Neuronal stem cell (in vitro differentiated cells): ENCODE results near the gene RLN3.

ENCODE experiments used
- DNase-seq: peaks from one replicate; pipeline ENCODE4 v3.0.0-alpha.2; 2013; ENCODE audit warnings: low spot score
- H2AFZ ChIP-seq: one replicate; pipeline ENCODE4 v1.6.1; 2013; ENCODE audit warnings: mild to moderate bottlenecking, low read length, inconsistent platforms
- H2AK5ac ChIP-seq: 2 replicates; pipeline ENCODE4 v1.6.1; 2013; ENCODE audit warnings: low read depth, mild to moderate bottlenecking, inconsistent platforms, low read length, moderate library complexity, mixed read lengths
- H2BK120ac ChIP-seq: 2 replicates; pipeline ENCODE4 v1.6.1; 2013; ENCODE audit warnings: low read depth, mild to moderate bottlenecking, inconsistent platforms, low read length, moderate library complexity, mixed read lengths
- H2BK12ac ChIP-seq: one replicate; pipeline ENCODE4 v1.6.1; 2013; ENCODE audit warnings: low read length, inconsistent platforms
- H2BK15ac ChIP-seq: 2 replicates; pipeline ENCODE4 v1.6.1; 2013; ENCODE audit warnings: mild to moderate bottlenecking, low read length, inconsistent platforms, mixed read lengths
- H2BK5ac ChIP-seq: one replicate; pipeline ENCODE4 v1.6.1; 2013; ENCODE audit warnings: inconsistent platforms, mild to moderate bottlenecking, low read length, moderate library complexity
- H3K14ac ChIP-seq: one replicate; pipeline ENCODE4 v1.6.1; 2013; ENCODE audit warnings: low read length, inconsistent platforms
- H3K18ac ChIP-seq: 2 replicates; pipeline ENCODE4 v1.6.1; 2013; ENCODE audit warnings: low read length, inconsistent platforms
- H3K23ac ChIP-seq: 2 replicates; pipeline ENCODE4 v1.6.1; 2013; ENCODE audit warnings: low read depth, mild to moderate bottlenecking, mixed read lengths, low read length, inconsistent platforms; ENCODE audit not compliant: poor library complexity
- H3K27ac ChIP-seq: replicated peaks from 3 replicates; pipeline ENCODE4 v1.5.1; 2013; ENCODE audit warnings: low read length, inconsistent platforms
- H3K27me3 ChIP-seq, 3 experiments: 2 replicates each; pipeline ENCODE4 v1.6.1; 2013; ENCODE audit warnings: low read length in 3 of 3, mild to moderate bottlenecking in 2 of 3, inconsistent platforms in 1 of 3, low read depth in 1 of 3, mixed read lengths in 1 of 3, moderate library complexity in 1 of 3; ENCODE audit not compliant: control insufficient read depth in 3 of 3, insufficient read depth in 3 of 3
- H3K36me3 ChIP-seq, 2 donors: replicated peaks in 1 of 2; 2 replicates each; pipeline ENCODE4 v1.6.1; 2013; ENCODE audit warnings: low read length in 2 of 2; ENCODE audit not compliant: control insufficient read depth in 2 of 2, insufficient read depth in 2 of 2
- H3K4ac ChIP-seq: 2 replicates; pipeline ENCODE4 v1.6.1; 2013; ENCODE audit warnings: inconsistent platforms, mild to moderate bottlenecking, low read length, moderate library complexity
- H3K4me1 ChIP-seq, 2 donors: 1 replicate in 1 of 2; 2 replicates in 1 of 2; pipeline ENCODE4 v1.6.1; 2013; ENCODE audit warnings: low read length in 2 of 2, low read depth in 1 of 2; ENCODE audit not compliant: control insufficient read depth in 2 of 2, insufficient read depth in 1 of 2
- H3K4me2 ChIP-seq: one replicate; pipeline ENCODE4 v1.6.1; 2013; ENCODE audit warnings: mild to moderate bottlenecking, low read length, inconsistent platforms; ENCODE audit not compliant: insufficient read depth, poor library complexity, severe bottlenecking
- H3K4me3 ChIP-seq, 2 donors: 2 replicates each; pipeline ENCODE4 v1.5.1; 2013; ENCODE audit warnings: low read length in 2 of 2, mild to moderate bottlenecking in 2 of 2, inconsistent platforms in 1 of 2, moderate library complexity in 1 of 2
- H3K79me1 ChIP-seq: one replicate; pipeline ENCODE4 v1.6.1; 2013; ENCODE audit warnings: low read depth, mild to moderate bottlenecking, inconsistent platforms, low read length, moderate library complexity
- H3K9ac ChIP-seq: one replicate; pipeline ENCODE4 v1.6.1; 2013; ENCODE audit warnings: mild to moderate bottlenecking, low read depth, low read length, inconsistent platforms; ENCODE audit not compliant: poor library complexity
- H3K9me3 ChIP-seq, 2 donors: replicated peaks in 1 of 2; 2 replicates each; pipeline versions ENCODE3 to v1.6.1; 2013; ENCODE audit warnings: low read length in 2 of 2, mild to moderate bottlenecking in 2 of 2, inconsistent platforms in 1 of 2, low read depth in 1 of 2, mixed read lengths in 1 of 2, moderate library complexity in 1 of 2; ENCODE audit not compliant: control insufficient read depth in 2 of 2, insufficient read depth in 1 of 2
- H4K8ac ChIP-seq: one replicate; pipeline ENCODE4 v1.6.1; 2013; ENCODE audit warnings: low read depth, mild to moderate bottlenecking, inconsistent platforms, low read length, moderate library complexity
- H4K91ac ChIP-seq: one replicate; pipeline ENCODE4 v1.6.1; 2013; ENCODE audit warnings: low read length, low read depth, mild to moderate bottlenecking, inconsistent platforms; ENCODE audit not compliant: poor library complexity
- WGBS, 2 donors: extraction: QIAGEN DNeasy Blood & Tissue Kit; methylation state at CpG; one replicate each; pipeline ENCODE4 v1.1.7; 2013; ENCODE audit warnings: missing lambda C conversion rate in 2 of 2, mixed read lengths in 1 of 2; ENCODE audit not compliant: insufficient read length in 2 of 2, insufficient replicate concordance in 1 of 2; ENCODE audit errors: extremely low coverage in 2 of 2; 5-methylcytosine and 5-hydroxymethylcytosine counted together

The RLN3 gene

DNA sequence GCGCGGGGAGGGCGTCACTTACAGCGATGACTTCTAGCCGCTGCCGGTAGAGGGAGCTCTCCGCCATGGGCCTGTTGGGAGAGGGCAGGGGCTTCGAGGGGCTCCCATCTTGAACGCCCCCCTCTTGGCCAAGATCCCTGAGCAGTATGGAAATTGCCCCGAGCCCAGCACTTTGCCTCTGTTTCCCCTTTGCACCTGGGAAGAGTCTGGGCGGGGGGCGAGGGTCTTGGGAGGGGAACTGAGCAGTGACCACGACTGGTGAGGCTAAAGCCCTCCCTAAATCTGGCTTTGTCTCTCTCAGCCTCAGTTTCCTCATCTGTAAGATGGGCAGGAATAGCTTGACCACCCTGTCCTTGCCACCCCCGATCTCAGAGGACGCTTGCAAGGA is 31.1 kb downstream of the RLN3 start:
- no peak overlapping the region for H3K14ac ChIP-seq
- no peak overlapping the region for H2BK12ac ChIP-seq
- H3K23ac ChIP-seq = no peak overlapping the region
- no CpG with 5 or more reads among the region's 15 CpGs for WGBS, 2 donors
- H3K27me3 ChIP-seq = peaks cover 0 to 28% (median 14%) of the 10 kb centered on the region in 3 experiments
- H4K8ac ChIP-seq = no peak overlapping the region
- H3K4ac ChIP-seq = no peak overlapping the region
- H2BK15ac ChIP-seq = no peak overlapping the region
- no peak overlapping the region for H3K4me2 ChIP-seq
- H2BK120ac ChIP-seq = no peak overlapping the region
- H2AFZ ChIP-seq = no peak overlapping the region
- H3K18ac ChIP-seq = peak overlapping the region; percentile 54
- no peak overlapping the region for H2BK5ac ChIP-seq
- H3K9me3 ChIP-seq = no peaks in the 10 kb centered on the region
- H3K4me1 ChIP-seq = peaks cover 3 to 4% of the 10 kb centered on the region in 2 donors
- H2AK5ac ChIP-seq = peak overlapping the region; percentile 85
- H3K27ac ChIP-seq = no peak overlapping the region
- no peak overlapping the region for H3K9ac ChIP-seq
- no peaks in the 10 kb centered on the region for H3K36me3 ChIP-seq
- no peak overlapping the region for H4K91ac ChIP-seq
- no peak overlapping the region for H3K4me3 ChIP-seq
- no peaks in the 10 kb centered on the region for H3K79me1 ChIP-seq
- peak; percentile 37 for DNase-seq

DNA sequence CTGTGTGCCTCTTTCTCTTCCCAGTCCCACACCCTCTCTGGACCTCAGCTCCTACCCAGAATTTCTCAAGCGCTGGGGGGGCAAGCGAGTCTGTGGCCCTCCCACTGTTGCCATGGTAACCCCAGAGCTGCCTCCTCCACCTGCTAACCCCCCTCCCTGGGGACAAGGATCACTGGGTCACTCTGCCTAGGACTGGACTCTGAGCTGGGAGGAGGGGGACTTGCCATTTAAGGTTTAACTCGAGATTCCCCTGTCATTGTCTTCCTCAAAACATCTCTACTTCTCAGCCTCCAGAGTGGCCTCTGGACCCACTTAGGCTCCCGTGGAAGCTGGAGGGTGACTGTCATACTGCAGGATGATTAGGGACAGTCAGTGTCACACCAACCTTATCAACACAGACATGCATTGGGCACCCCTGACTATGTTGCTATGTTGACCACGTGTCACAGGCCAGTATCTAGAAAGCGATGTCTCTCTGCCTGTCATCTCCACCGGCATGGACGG is 31.8 kb downstream of the RLN3 start:
- Histone ChIP-seq H3K79me1 (no peaks in the 10 kb centered on the region), H3K36me3 (no peaks in the 10 kb centered on the region), H3K27ac (no peak overlapping the region), H3K18ac (no peak overlapping the region), H2AFZ (no peak overlapping the region), H2BK5ac (no peak overlapping the region), H3K4me2 (no peak overlapping the region), H2BK120ac (no peak overlapping the region), H2BK15ac (no peak overlapping the region), H3K4me3 (no peak overlapping the region), H3K4ac (no peak overlapping the region), H4K8ac (no peak overlapping the region), H3K9ac (peak overlapping the region; percentile 53), H3K4me1 (peaks cover 3 to 4% of the 10 kb centered on the region in 2 donors), H2AK5ac (no peak overlapping the region), H3K9me3 (no peaks in the 10 kb centered on the region), H3K14ac (no peak overlapping the region), H3K27me3 (peaks cover 0 to 28% (median 14%) of the 10 kb centered on the region in 3 experiments), H3K23ac (no peak overlapping the region), H4K91ac (no peak overlapping the region), H2BK12ac (no peak overlapping the region)
- WGBS, 2 donors = no CpG with 5 or more reads among the region's 8 CpGs
- no peak for DNase-seq

DNA sequence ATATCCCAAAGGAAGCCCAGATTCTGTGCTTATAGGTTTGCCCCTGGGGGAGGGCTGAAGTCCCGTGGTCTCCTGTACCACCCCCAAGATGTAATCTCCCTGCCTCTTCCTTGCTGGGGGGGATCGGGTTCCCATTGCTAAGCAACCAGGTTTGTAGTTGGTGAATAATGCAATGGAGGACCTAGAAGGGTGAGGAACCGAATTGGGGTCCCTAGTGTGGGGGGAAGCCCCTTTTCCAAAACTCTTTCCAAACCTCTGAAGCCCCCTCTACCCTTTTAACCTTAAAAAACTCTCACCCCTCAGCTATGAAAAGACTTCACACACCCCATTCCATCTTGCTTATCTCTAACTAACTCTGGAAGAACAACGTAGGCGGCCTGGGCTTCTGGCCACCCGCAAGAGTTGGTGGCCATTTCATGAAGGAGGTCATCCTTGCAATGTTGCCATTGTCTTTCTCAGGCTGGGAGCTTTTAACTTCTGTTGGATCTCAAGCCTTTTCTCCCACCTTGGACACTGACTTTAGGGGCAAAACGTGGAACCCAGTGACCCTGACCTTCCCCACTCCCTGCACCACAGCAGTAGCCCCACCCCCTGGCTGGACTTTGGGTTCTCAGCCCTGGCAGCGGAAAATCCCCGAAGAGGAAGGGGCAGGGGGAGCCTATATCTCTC is 33.3 kb downstream of the RLN3 start:
- H3K4me3 ChIP-seq = no peak overlapping the region
- peaks cover 0 to 26% (median 14%) of the 10 kb centered on the region in 3 experiments for H3K27me3 ChIP-seq
- H2BK15ac ChIP-seq = no peak overlapping the region
- no peak overlapping the region for H2BK5ac ChIP-seq
- H3K18ac ChIP-seq = no peak overlapping the region
- H3K79me1 ChIP-seq = no peaks in the 10 kb centered on the region
- no peak overlapping the region for H3K23ac ChIP-seq
- H4K91ac ChIP-seq = no peak overlapping the region
- H2AFZ ChIP-seq = no peak overlapping the region
- H3K14ac ChIP-seq = no peak overlapping the region
- no peak overlapping the region for H3K9ac ChIP-seq
- H3K4ac ChIP-seq = no peak overlapping the region
- H3K4me2 ChIP-seq = no peak overlapping the region
- no peak overlapping the region for H2BK120ac ChIP-seq
- H2BK12ac ChIP-seq = no peak overlapping the region
- no peaks in the 10 kb centered on the region for H3K36me3 ChIP-seq
- no peaks in the 10 kb centered on the region for H3K9me3 ChIP-seq
- no peak for DNase-seq
- peaks cover 3 to 4% of the 10 kb centered on the region in 2 donors for H3K4me1 ChIP-seq
- no peak overlapping the region for H4K8ac ChIP-seq
- no CpG with 5 or more reads among the region's 9 CpGs for WGBS, 2 donors
- H2AK5ac ChIP-seq = no peak overlapping the region
- no peak overlapping the region for H3K27ac ChIP-seq

DNA sequence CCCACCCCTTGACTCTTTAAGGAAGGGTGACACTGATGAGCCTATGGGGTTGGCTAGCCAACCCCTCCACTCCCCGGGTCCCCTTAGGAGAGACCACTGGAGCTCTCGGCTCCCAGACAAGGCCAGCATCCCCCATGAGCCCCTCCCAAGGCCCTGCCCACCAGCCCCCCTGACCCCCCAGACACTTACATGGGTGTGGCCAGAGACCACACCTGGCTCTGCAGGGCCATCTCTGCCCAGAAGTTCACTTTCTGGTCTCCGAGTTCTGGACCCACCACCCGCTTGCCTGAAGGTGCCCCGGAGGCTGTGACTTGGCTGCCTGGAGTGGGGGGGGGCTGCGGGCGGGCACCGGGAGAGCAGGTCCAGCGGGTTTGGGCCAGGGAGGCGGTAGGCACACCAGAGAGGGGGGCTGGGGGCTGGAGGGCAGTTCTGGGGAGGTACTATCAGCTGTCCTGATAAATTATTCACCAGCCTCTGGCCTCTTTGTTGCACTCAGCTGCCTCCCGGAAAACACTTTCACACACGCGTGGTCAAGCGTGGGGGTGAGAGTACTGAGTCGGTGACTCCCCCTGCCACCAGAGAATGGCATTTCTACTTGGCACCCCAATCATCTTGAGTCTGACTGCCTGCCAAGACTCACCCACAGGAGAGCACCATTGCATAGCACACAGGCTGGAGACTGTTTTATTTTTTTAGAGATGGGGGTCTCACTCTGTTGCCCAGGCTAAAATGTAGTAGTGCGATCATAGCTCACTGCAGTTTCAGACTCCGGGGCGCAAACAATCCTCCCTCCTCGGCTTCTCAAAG is 34.0 kb downstream of the RLN3 start, which contains the start of gene PALM3:
PALM3 (minus strand) TSS at position 326 of the 807 bp plus-strand sequence; CDS start at position 230, 96 bp downstream.
- H3K9me3 ChIP-seq = no peaks in the 10 kb centered on the region
- no peak within 1 kb of the TSS for H3K9ac ChIP-seq
- peak within 1 kb of the TSS; percentile 63 for H3K18ac ChIP-seq
- no peak within 1 kb of the TSS for H2BK5ac ChIP-seq
- H3K4ac ChIP-seq = no peak within 1 kb of the TSS
- H2AK5ac ChIP-seq = no peak within 1 kb of the TSS
- H3K4me3 ChIP-seq = no peak within 1 kb of the TSS
- peaks cover 0 to 19% (median 14%) of the 10 kb centered on the region in 3 experiments for H3K27me3 ChIP-seq
- no peak within 1 kb of the TSS for H4K8ac ChIP-seq
- H2BK15ac ChIP-seq = no peak within 1 kb of the TSS
- H3K79me1 ChIP-seq = no peaks in the 10 kb centered on the region
- no CpG with 5 or more reads among the region's 19 CpGs for WGBS, 2 donors
- H2BK12ac ChIP-seq = no peak within 1 kb of the TSS
- H3K4me1 ChIP-seq = peaks cover 3 to 4% of the 10 kb centered on the region in 2 donors
- H3K4me2 ChIP-seq = no peak within 1 kb of the TSS
- no peak within 1 kb of the TSS for H2AFZ ChIP-seq
- DNase-seq = no peak
- no peak within 1 kb of the TSS for H3K27ac ChIP-seq
- no peaks in the 10 kb centered on the region for H3K36me3 ChIP-seq
- no peak within 1 kb of the TSS for H3K23ac ChIP-seq
- H2BK120ac ChIP-seq = no peak within 1 kb of the TSS
- H3K14ac ChIP-seq = no peak within 1 kb of the TSS
- H4K91ac ChIP-seq = no peak within 1 kb of the TSS
